NB4 (cell line): ENCODE results near the gene FAIM2.

ENCODE experiments used
- CTCF ChIP-seq: IDR thresholded peaks from one replicate; pipeline ENCODE4 v1.5.1; 2012; ENCODE audit warnings: low read depth, low read length
- MYC ChIP-seq: IDR thresholded peaks from 2 replicates; pipeline ENCODE4 v1.6.1; 2011; ENCODE audit warnings: low read depth, low read length
- POLR2A ChIP-seq: IDR thresholded peaks from 2 replicates; pipeline ENCODE4 v1.6.1; 2011; ENCODE audit warnings: mild to moderate bottlenecking; ENCODE audit not compliant: insufficient read length; ENCODE audit errors: extremely low read depth

GRCh38 chr12:49932533-49933130, 28.9 kb upstream of the FAIM2 start:
- no peak for TF ChIP-seq CTCF
- no peak for TF ChIP-seq POLR2A
- TF ChIP-seq MYC, result no peak
